Measurements from ENCODE around the gene TRIM61. TPM values are rescaled to one million over a fixed set of nuclear protein-coding genes. Genes with fewer than 3 reads are reported as not detected.

Gene TRIM61
- total and polyA plus RNA-seq, 4 donors: 0.13 to 1.4 (median 0.48) TPM

GRCh38 chr4:164956766-164957643 lies 20.5 kb downstream of the TRIM61 start:
- H3K36me3 ChIP-seq (ENCODE audit: control insufficient read depth in 4 of 4, insufficient read depth in 3 of 4, low read depth in 1 of 4, low read length in 3 of 4): no peaks in the 10 kb centered on the region
- no peak overlapping the region for H3K9ac ChIP-seq (ENCODE audit: low read depth in 1 of 2, low read length in 2 of 2)
- peaks cover 0 to 5% (median 0%) of the 10 kb centered on the region in 4 donors for H3K27me3 ChIP-seq (ENCODE audit: control insufficient read depth in 4 of 4, insufficient read depth in 4 of 4, low read length in 3 of 4)
- WGBS: 10% methylated on average over 46 of the region's 46 CpGs
- H3K4me3 ChIP-seq (ENCODE audit: low read depth in 1 of 3, low read length in 3 of 3): peak overlapping the region; percentile 44 to 61 (median 54)
- peaks cover 0 to 8% (median 2%) of the 10 kb centered on the region in 4 donors for H3K4me1 ChIP-seq (ENCODE audit: control insufficient read depth in 4 of 4, insufficient read depth in 4 of 4, low read length in 3 of 4)
- DNase-seq (ENCODE audit: low spot score): peak; percentile 54
- no peaks in the 10 kb centered on the region for H3K9me3 ChIP-seq (ENCODE audit: control insufficient read depth in 4 of 4, low read length in 3 of 4)
- no peak overlapping the region for H3K27ac ChIP-seq (ENCODE audit: low read depth in 1 of 2, low read length in 2 of 2)
- TF ChIP-seq, protein P1, sequence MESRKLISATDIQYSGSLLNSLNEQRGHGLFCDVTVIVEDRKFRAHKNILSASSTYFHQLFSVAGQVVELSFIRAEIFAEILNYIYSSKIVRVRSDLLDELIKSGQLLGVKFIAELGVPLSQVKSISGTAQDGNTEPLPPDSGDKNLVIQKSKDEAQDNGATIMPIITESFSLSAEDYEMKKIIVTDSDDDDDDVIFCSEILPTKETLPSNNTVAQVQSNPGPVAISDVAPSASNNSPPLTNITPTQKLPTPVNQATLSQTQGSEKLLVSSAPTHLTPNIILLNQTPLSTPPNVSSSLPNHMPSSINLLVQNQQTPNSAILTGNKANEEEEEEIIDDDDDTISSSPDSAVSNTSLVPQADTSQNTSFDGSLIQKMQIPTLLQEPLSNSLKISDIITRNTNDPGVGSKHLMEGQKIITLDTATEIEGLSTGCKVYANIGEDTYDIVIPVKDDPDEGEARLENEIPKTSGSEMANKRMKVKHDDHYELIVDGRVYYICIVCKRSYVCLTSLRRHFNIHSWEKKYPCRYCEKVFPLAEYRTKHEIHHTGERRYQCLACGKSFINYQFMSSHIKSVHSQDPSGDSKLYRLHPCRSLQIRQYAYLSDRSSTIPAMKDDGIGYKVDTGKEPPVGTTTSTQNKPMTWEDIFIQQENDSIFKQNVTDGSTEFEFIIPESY (IDR thresholded peaks at IDR 0.05): no peak
- TF ChIP-seq NR2F2 (IDR thresholded peaks at IDR 0.05) (no peak), MAX (IDR thresholded peaks at IDR 0.05) (no peak), EGR1 (IDR thresholded peaks at IDR 0.05; ENCODE audit: low read depth in 2 of 2) (no peak), JUND (IDR thresholded peaks at IDR 0.05) (no peak), FOXA1 (IDR thresholded peaks at IDR 0.05) (no peak), ATF3 (IDR thresholded peaks at IDR 0.05) (no peak), REST (IDR thresholded peaks at IDR 0.05) (no peak), FOXA2 (IDR thresholded peaks at IDR 0.05) (no peak), HNF4G (IDR thresholded peaks at IDR 0.05) (no peak), CTCF (IDR thresholded peaks at IDR 0.05; ENCODE audit: low read depth, low read length, missing input control) (no peak), YY1 (IDR thresholded peaks at IDR 0.05) (peak; percentile 27), RAD21 (IDR thresholded peaks at IDR 0.05) (no peak), HNF4A (conservative IDR thresholded peaks at IDR 0.05) (no peak), SP1 (IDR thresholded peaks at IDR 0.05) (no peak), GABPA (IDR thresholded peaks at IDR 0.05 in 1 of 2, conservative IDR thresholded peaks at IDR 0.05 in 1 of 2) (peak; percentile 73 to 87)
